HG02852 (cell line): Measurements from ENCODE around the gene CLASP2.
A peak's percentile ranks its signal among the peaks of the same experiment; 100 is the strongest.
"Not testable (repeated sequence)": the region's sequence is repeated elsewhere in the genome, so short reads cannot be mapped to it uniquely, and the experiment has no call there.

Experiments
- ATAC-seq: cut with Tn5 transposase; IDR thresholded peaks from one replicate; pipeline ENCODE4 v1.9.1; 2021; ENCODE audit warnings: mild to moderate bottlenecking, moderate library complexity; ENCODE audit not compliant: unreplicated experiment

CLASP2 gene

GRCh38 chr3:33717866-33718594, at the start of gene CLASP2:
TSS of gene CLASP2 (minus strand) at chr3:33718254. CDS start at chr3:33718002, 252 bp downstream.
- ATAC-seq: peak; percentile 94

- no peak for ATAC-seq
Measured at GRCh38 chr3:33758864-33759263, 40.8 kb upstream of the CLASP2 start.

- ATAC-seq: no peak
Measured at GRCh38 chr3:33758281-33758680, 40.2 kb upstream of the CLASP2 start.

GRCh38 chr3:33754391-33754790, 36.3 kb upstream of the CLASP2 start:
- ATAC-seq: not testable (repeated sequence)

GRCh38 chr3:33751336-33751735, 33.3 kb upstream of the CLASP2 start:
- ATAC-seq: no peak

GRCh38 chr3:33750211-33750548, 32.1 kb upstream of the CLASP2 start:
- no peak for ATAC-seq

GRCh38 chr3:33749546-33750210, 31.6 kb upstream of the CLASP2 start:
- ATAC-seq: no peak

GRCh38 chr3:33746416-33747116, 28.5 kb upstream of the CLASP2 start:
- peak; percentile 70 for ATAC-seq

- no peak for ATAC-seq
Measured at GRCh38 chr3:33737146-33737545, 19.1 kb upstream of the CLASP2 start.

GRCh38 chr3:33732394-33732793, 14.3 kb upstream of the CLASP2 start:
- no peak for ATAC-seq

GRCh38 chr3:33729993-33730392, 11.9 kb upstream of the CLASP2 start:
- peak; percentile 87 for ATAC-seq

GRCh38 chr3:33724256-33724655, 6.2 kb upstream of the CLASP2 start:
- ATAC-seq: no peak

GRCh38 chr3:33722626-33723370, 4.7 kb upstream of the CLASP2 start:
- ATAC-seq: no peak

- no peak for ATAC-seq
Measured at GRCh38 chr3:33722191-33722590, 4.1 kb upstream of the CLASP2 start.

GRCh38 chr3:33718595-33718907, 497 bp upstream of the CLASP2 start:
- no peak for ATAC-seq

- ATAC-seq: peak; percentile 65
Measured at GRCh38 chr3:33717616-33717865, 513 bp downstream of the CLASP2 start.

GRCh38 chr3:33716227-33716626, 1.8 kb downstream of the CLASP2 start:
- ATAC-seq: no peak

- ATAC-seq: no peak
Measured at GRCh38 chr3:33711100-33711499, 7.0 kb downstream of the CLASP2 start.

- no peak for ATAC-seq
Measured at GRCh38 chr3:33706056-33706455, 12.0 kb downstream of the CLASP2 start.

GRCh38 chr3:33704891-33705290, 13.2 kb downstream of the CLASP2 start:
- ATAC-seq: no peak

- ATAC-seq: no peak
Measured at GRCh38 chr3:33699275-33699674, 18.8 kb downstream of the CLASP2 start.

GRCh38 chr3:33694944-33695343, 23.1 kb downstream of the CLASP2 start:
- no peak for ATAC-seq
